Common myeloid progenitor, CD34-positive (primary cell): Measurements from ENCODE around the gene ARSG.
A peak's percentile ranks its signal among the peaks of the same experiment; 100 is the strongest.

Experiments
- CTCF ChIA-PET: fragments of 350-600 bp; sonication (Branson Sonifier 250); formaldehyde crosslinking; loops from one replicate; lab custom pipeline; 2021; ENCODE audit warnings: antibody characterized with exemption; lab: Charles Lee
- POLR2A ChIA-PET: fragments of 350-600 bp; sonication (Branson Sonifier 250); formaldehyde crosslinking; loops from one replicate; lab custom pipeline; 2021; ENCODE audit warnings: antibody characterized with exemption; lab: Charles Lee
- DNase-seq, 3 donors: peaks; one replicate each; pipeline versions ENCODE4 v3.0.0 to v3.0.0-alpha.2; 2013
- H3K27ac ChIP-seq, 2 experiments: 1 replicate in 1 of 2; 2 replicates in 1 of 2; pipeline ENCODE4 v1.7.0; 2013; ENCODE audit warnings: inconsistent platforms in 2 of 2, low read length in 2 of 2, mild to moderate bottlenecking in 2 of 2, low read depth in 1 of 2, moderate library complexity in 1 of 2; ENCODE audit not compliant: severe bottlenecking in 2 of 2, insufficient read depth in 1 of 2, poor library complexity in 1 of 2
- H3K27me3 ChIP-seq, 5 experiments: replicated peaks in 2 of 5; 1 replicate in 3 of 5; 2 replicates in 2 of 5; pipeline versions ENCODE4 v1.6.1 to v1.7.0; 2013; ENCODE audit warnings: low read length in 4 of 5, mild to moderate bottlenecking in 2 of 5, moderate library complexity in 2 of 5, inconsistent platforms in 1 of 5; ENCODE audit not compliant: insufficient read depth in 5 of 5, control insufficient read depth in 4 of 5
- H3K36me3 ChIP-seq, 4 experiments: 1 replicate in 2 of 4; 2 replicates in 2 of 4; pipeline versions ENCODE4 v1.6.1 to v1.7.0; 2013; ENCODE audit warnings: low read length in 3 of 4, control low read depth in 1 of 4, mild to moderate bottlenecking in 1 of 4; ENCODE audit not compliant: control insufficient read depth in 4 of 4, insufficient read depth in 4 of 4
- H3K4me1 ChIP-seq, 4 experiments: 1 replicate in 3 of 4; 2 replicates in 1 of 4; pipeline versions ENCODE4 v1.6.1 to v1.7.1; 2013; ENCODE audit warnings: low read length in 3 of 4, mild to moderate bottlenecking in 3 of 4, control low read depth in 1 of 4, inconsistent platforms in 1 of 4, moderate library complexity in 1 of 4; ENCODE audit not compliant: control insufficient read depth in 4 of 4, insufficient read depth in 4 of 4; ENCODE audit errors: control extremely low read depth in 1 of 4
- H3K4me3 ChIP-seq, 7 experiments: 1 replicate in 4 of 7; 2 replicates in 3 of 7; pipeline versions ENCODE4 v1.5.1 to v1.7.0; 2013; ENCODE audit warnings: mild to moderate bottlenecking in 7 of 7, low read length in 6 of 7, moderate library complexity in 6 of 7, inconsistent platforms in 2 of 7, low read depth in 2 of 7, control low read depth in 1 of 7; ENCODE audit not compliant: insufficient read depth in 4 of 7, control insufficient read depth in 1 of 7; ENCODE audit errors: extremely low read depth in 1 of 7
- H3K9me3 ChIP-seq, 5 experiments: 1 replicate in 4 of 5; 2 replicates in 1 of 5; pipeline versions ENCODE4 v1.6.1 to v1.7.1; 2013; ENCODE audit warnings: low read length in 4 of 5, mild to moderate bottlenecking in 2 of 5, inconsistent platforms in 1 of 5, low read depth in 1 of 5, moderate library complexity in 1 of 5; ENCODE audit not compliant: control insufficient read depth in 4 of 5, insufficient read depth in 2 of 5; ENCODE audit errors: control extremely low read depth in 1 of 5
- WGBS: methylation state at CpG from one replicate; pipeline ENCODE4 v1.1.5; 2013; ENCODE audit not compliant: insufficient coverage; 5-methylcytosine and 5-hydroxymethylcytosine counted together

ARSG gene

DNA sequence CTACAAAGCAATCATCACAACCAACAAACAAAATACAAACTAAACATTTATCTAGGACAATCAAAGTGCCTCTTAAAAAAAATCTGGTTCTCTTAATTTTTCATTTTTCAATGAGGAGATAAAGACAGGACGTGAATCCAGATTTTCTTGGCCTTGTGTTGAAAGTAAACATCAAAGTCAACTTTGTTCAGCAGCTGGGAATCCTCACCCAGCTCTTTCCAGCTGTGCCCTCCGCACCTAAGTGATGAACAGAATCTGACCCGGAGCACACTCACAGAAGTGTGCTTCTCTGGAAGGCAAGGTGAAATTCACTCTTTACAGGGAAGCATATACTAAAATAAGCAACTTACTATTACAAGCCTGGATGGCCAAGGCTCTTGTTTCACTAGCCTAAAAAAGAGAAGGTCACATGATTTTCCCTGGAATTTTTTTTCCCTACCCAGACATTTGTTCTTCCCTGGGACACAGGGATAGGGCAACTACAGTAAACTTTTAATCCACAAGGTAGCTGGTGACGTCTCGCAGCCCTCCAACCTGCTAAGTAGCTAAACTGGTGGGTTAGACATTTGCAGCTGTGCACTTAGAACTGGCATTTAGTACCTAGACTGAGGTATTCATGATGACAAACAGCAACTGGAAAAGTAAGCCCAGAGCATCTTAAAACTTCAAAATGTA is 162.8 kb downstream of the ARSG start:
- H3K27ac ChIP-seq = no peak overlapping the region
- H3K4me3 ChIP-seq = no peak overlapping the region
- H3K9me3 ChIP-seq = no peaks in the 10 kb centered on the region
- CTCF ChIA-PET = interaction anchor here (0.6 to 2.2 kb wide), 6 partner anchors 9 to 17 kb away, joined by 3 to 9 read pairs (median 5); no protein-coding TSS in a partner anchor
- no peaks in the 10 kb centered on the region for H3K27me3 ChIP-seq
- 100% methylated on average over 4 of the region's 5 CpGs for WGBS
- DNase-seq = no peak
- no peaks in the 10 kb centered on the region for H3K36me3 ChIP-seq
- H3K4me1 ChIP-seq = peaks cover 5 to 42% (median 26%) of the 10 kb centered on the region in 4 experiments
- POLR2A ChIA-PET = interaction anchor here (1.2 kb wide), 1 partner anchor 18 kb away, joined by 4 read pairs; no protein-coding TSS in a partner anchor

DNA sequence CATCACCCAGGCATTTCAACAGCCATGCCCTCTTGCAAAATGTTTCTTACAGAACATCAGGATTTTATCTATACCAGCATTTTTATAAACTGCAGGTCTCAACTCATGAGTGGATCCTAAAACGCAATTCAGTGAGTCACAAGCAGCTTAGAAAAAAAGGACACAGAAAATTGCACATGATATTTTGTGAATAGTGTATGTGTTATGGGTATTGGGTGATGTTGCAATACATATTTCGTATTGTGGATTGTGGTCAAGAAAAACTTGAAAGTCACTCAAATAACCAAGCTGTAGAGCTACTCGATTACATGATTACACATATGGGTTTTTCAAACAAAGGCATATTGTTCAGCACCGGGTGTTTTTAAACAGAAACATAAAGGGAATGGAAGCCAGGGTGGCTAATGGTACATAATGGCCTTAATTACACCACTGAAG is 164.6 kb downstream of the ARSG start:
- H3K4me1 ChIP-seq = peaks cover 5 to 52% (median 32%) of the 10 kb centered on the region in 4 experiments
- no peak overlapping the region for H3K27ac ChIP-seq
- no peaks in the 10 kb centered on the region for H3K36me3 ChIP-seq
- ChIA-PET CTCF (interaction anchor here (0.8 to 2.7 kb wide), 3 partner anchors 10 to 19 kb away, joined by 4 to 15 read pairs (median 7); no protein-coding TSS in a partner anchor), POLR2A (interaction anchor here (0.6 to 2.2 kb wide), 2 partner anchors 10 to 15 kb away, joined by 4 to 12 read pairs; no protein-coding TSS in a partner anchor)
- H3K4me3 ChIP-seq = peak overlapping the region in 2 of 7 experiments; percentile 60 to 80
- 82% methylated on average over 3 of the region's 4 CpGs for WGBS
- H3K9me3 ChIP-seq = no peaks in the 10 kb centered on the region
- H3K27me3 ChIP-seq = no peaks in the 10 kb centered on the region
- DNase-seq = peak in 2 of 3 donors; percentile 48 to 55

DNA sequence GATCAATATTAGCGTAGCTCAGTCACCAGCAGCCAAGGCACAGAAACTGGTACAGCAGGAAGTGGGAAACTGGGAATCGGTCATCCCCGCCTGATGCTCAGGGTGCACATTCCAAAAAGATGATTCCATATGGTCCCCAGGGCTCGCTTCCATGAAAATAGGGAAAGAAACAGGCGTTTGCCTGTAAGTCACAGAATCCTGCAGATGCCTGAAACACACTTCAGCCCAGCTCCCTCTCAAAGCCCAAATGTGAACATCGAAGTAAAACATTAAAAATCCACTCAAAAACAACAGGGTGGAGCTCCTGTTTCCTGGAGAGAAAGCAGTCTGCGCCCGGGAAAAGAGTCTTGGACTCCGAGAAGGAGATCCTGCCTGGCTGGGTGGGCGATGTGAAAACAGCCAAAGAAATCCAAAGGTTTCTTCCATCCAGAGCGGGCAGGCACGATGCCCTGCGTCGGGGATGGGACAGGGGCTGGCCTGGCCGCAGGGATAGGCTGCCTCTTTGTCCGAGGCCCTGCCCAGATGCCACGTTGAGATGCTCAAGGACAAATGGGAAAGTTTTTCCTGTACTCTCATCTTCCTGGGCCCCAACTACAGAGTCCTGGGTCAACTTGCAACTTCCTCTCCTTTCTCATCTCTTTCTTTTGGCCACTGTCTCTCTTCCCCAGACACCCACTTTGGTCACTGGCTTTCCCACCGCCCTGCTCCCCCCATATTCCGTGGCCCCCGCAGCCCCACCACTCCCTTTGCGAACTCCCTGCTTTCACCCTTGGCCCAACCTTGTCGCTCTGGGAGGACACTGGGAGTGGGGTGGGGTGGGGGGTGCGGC is 165.3 kb downstream of the ARSG start:
- H3K27ac ChIP-seq = peak overlapping the region in 1 of 2 experiments; percentile 32
- H3K4me3 ChIP-seq = peak overlapping the region; percentile 60 to 90 (median 73)
- no peak for DNase-seq
- ChIA-PET CTCF (interaction anchor here (0.8 to 2.7 kb wide), 6 partner anchors 11 to 322 kb away, joined by 3 to 15 read pairs (median 6); no protein-coding TSS in a partner anchor), POLR2A (interaction anchor here (0.6 to 2.2 kb wide), 3 partner anchors 11 to 18 kb away, joined by 4 to 12 read pairs (median 8); no protein-coding TSS in a partner anchor)
- H3K4me1 ChIP-seq = peaks cover 9 to 58% (median 37%) of the 10 kb centered on the region in 4 experiments
- no peaks in the 10 kb centered on the region for H3K9me3 ChIP-seq
- no peaks in the 10 kb centered on the region for H3K36me3 ChIP-seq
- WGBS = 49% methylated on average over 18 of the region's 23 CpGs
- H3K27me3 ChIP-seq = no peaks in the 10 kb centered on the region

DNA sequence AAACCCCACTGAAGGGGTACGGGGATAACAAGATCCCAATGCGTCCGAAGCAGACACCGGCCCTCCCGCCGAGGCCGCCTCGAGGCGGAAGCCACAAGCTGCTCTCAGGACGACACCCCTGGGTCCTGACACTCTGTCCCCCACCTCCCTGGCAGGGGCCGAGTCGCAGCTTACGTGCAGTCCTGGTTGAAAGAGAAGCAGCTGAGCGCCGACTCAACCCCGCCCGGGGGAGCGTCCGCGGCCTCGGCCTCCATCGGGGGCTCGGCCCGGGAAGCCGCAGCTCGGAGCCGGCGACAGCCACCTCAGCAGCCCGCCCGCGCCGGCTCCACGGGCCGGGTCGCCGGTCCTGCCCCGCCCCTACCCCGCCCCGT is 165.9 kb downstream of the ARSG start, which contains the start of gene WIPI1:
Gene WIPI1, minus strand, starts transcription at position 329 of the 371 bp plus-strand sequence. Its CDS starts 75 bp downstream, at position 254.
- H3K4me3 ChIP-seq = peak within 1 kb of the TSS; percentile 60 to 90 (median 76)
- H3K36me3 ChIP-seq = no peaks in the 10 kb centered on the region
- H3K27me3 ChIP-seq = no peaks in the 10 kb centered on the region
- no peaks in the 10 kb centered on the region for H3K9me3 ChIP-seq
- ChIA-PET CTCF (interaction anchor here (0.6 to 2.7 kb wide), 7 partner anchors 10 to 322 kb away, joined by 3 to 15 read pairs (median 5); no protein-coding TSS in a partner anchor), POLR2A (interaction anchor here (1.2 to 2.2 kb wide), 3 partner anchors 17 to 192 kb away, joined by 5 to 12 read pairs (median 8); no protein-coding TSS in a partner anchor)
- DNase-seq = no peak
- H3K4me1 ChIP-seq = peaks cover 15 to 60% (median 38%) of the 10 kb centered on the region in 4 experiments
- peak within 1 kb of the TSS in 1 of 2 experiments; percentile 32 for H3K27ac ChIP-seq
- 0% methylated on average over 17 of the region's 39 CpGs for WGBS

DNA sequence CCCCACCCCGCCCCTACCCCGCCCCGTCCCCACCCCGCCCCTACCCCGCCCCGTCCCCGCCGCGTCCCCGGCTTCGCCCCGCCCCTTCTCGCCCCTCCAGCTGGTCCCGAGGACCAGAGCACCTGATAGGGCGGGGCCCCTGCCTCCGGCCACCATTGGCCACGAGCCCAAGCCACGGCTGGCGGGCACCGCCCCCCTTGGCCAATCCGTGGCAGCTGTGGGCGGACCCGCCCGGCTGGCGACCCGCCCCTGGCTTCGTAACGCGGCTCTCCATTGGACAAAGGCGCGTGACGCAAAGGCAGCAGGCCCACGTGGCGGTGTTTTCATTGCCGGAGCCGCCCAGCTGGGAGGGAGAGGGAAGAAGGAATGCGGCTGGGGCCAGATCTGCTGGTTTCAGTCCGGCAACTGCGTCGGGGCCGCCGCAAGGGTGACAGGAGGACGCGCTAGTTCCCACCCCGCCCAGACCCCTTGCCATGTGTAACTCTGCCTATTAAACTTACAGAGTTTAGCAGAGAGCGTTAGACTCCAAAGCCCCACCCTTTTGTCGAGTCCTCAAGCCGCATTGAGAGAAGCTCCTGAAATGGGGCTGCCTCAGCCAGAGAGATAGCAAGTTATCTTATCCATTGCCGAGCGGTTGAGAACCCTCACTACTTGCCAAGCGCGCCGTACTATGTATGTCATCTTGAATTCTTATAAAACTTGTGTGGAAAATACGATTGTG is 166.4 kb downstream of the ARSG start:
- Histone ChIP-seq H3K4me1 (peaks cover 20 to 64% (median 43%) of the 10 kb centered on the region in 4 experiments), H3K27me3 (no peaks in the 10 kb centered on the region), H3K27ac (no peak overlapping the region), H3K9me3 (no peaks in the 10 kb centered on the region), H3K4me3 (peak overlapping the region; percentile 43 to 83 (median 71)), H3K36me3 (no peaks in the 10 kb centered on the region)
- POLR2A ChIA-PET = interaction anchor here (0.6 to 2.2 kb wide), 4 partner anchors 17 to 721 kb away, joined by 3 to 12 read pairs (median 6); no protein-coding TSS in a partner anchor
- CTCF ChIA-PET = interaction anchor here (0.6 to 2.7 kb wide), 10 partner anchors 10 to 323 kb away, joined by 3 to 12 read pairs (median 6); no protein-coding TSS in a partner anchor
- DNase-seq = peak; percentile 97 to 99 (median 98)
- 2% methylated on average over 25 of the region's 54 CpGs for WGBS
